Pancreas (tissue), 10 donors: Measurements from ENCODE around the gene NEK6. TPM values are rescaled to one million over a fixed set of nuclear protein-coding genes. Genes with fewer than 3 reads are reported as not detected.
A peak's percentile ranks its signal among the peaks of the same experiment; 100 is the strongest.

ENCODE experiments used
- ATAC-seq, 4 donors: fragments of 200-7000 bp; cut with Tn5 transposase; one replicate each; pipeline versions ENCODE4 v1.8.0 to v1.9.1; 2020; ENCODE audit warnings: mild to moderate bottlenecking in 4 of 4, moderate library complexity in 4 of 4
- DNase-seq, 6 donors: peaks; one replicate each; pipeline ENCODE4 v3.0.0-alpha.2; 2020
- FAIRE-seq: peaks from 2 replicates; lab custom pipeline; 2012; peaks lifted over from hg19 to GRCh38; lab: Jason Lieb, UNC
- H3K27ac ChIP-seq, 4 donors: fragments of 200-600 bp; sonication (generic); 1 replicate in 3 of 4; 2 replicates in 1 of 4; pipeline versions ENCODE4 v1.5.0 to v1.8.0; 2020
- H3K27me3 ChIP-seq, 4 donors: fragments of 200-600 bp; one replicate each; pipeline ENCODE4 v1.8.0; 2021
- H3K36me3 ChIP-seq, 3 donors: fragments of 200-600 bp; sonication (generic) in 1 of 3; one replicate each; pipeline versions ENCODE4 v1.5.0 to v1.8.0; 2020 to 2021
- H3K4me1 ChIP-seq, 3 donors: fragments of 200-600 bp; one replicate each; pipeline ENCODE4 v1.8.0; 2021
- H3K4me3 ChIP-seq, 4 donors: fragments of 200-600 bp; sonication (generic) in 2 of 4; one replicate each; pipeline versions ENCODE4 v1.5.0 to v1.8.0; 2020 to 2021
- H3K9me3 ChIP-seq, 4 donors: fragments of 200-600 bp; one replicate each; pipeline ENCODE4 v1.8.0; 2021
- WGBS, 2 donors: extraction: QIAGEN DNeasy Blood & Tissue Kit; methylation state at CpG; one replicate each; pipeline ENCODE4 v1.1.7; 2013; 5-methylcytosine and 5-hydroxymethylcytosine counted together
- intact Hi-C, 3 donors: fragments of 100-400 bp; cut with DNase I; formaldehyde crosslinking; loops; one replicate each; pipeline versions ENCODE4 v1.11.1 to v1.14.2; 2022
- polyA plus RNA-seq, 2 donors: library from polyadenylated mRNA; stranded (reverse); fragments of 200-250 nt; gene quantifications; one replicate each; pipeline ENCODE4 v1.2.3, GENCODE V29; 2013
- total RNA-seq, 6 donors: library from RNA; stranded (reverse); fragmentation: NEBNext Ultra II Directional in 4 of 6; extraction: Animal tissue kit (Norgen Biotek cat#: 25700) in 4 of 6; gene quantifications; one replicate each; pipeline versions ENCODE4 v1.2.1 to v1.2.4, GENCODE V29; 2021 to 2023
- TF ChIP-seq, protein P1 (sequence below), 4 donors: fragments of 200-600 bp; sonication (generic) in 3 of 4; IDR thresholded peaks; one replicate each; pipeline versions ENCODE4 v1.5.0 to v1.8.0; 2021; ENCODE audit warnings: antibody characterized with exemption in 4 of 4
- donor health status: healthy with polysubstance abuse.
- donor health status: DM: no; HTN: no; CAD: no; lungs with moderate emphysema.
- donor health status: DM: no; HTN: no; CAD: no.
- donor health status: control.
- donor health status: control.
- donor health status: Bipolar disorder and iron deficiency.
- donor health status: DM: yes; HTN: yes; CAD: no.
- donor health status: DM: no; HTN: no; CAD: no.
- donor health status: DM: no; HTN: no; CAD: no.
- donor health status: DM: yes; HTN: yes; CAD: no.

Gene NEK6
- total and polyA plus RNA-seq, 8 donors: 7.8 to 67.0 (median 29.7) TPM

DNA sequence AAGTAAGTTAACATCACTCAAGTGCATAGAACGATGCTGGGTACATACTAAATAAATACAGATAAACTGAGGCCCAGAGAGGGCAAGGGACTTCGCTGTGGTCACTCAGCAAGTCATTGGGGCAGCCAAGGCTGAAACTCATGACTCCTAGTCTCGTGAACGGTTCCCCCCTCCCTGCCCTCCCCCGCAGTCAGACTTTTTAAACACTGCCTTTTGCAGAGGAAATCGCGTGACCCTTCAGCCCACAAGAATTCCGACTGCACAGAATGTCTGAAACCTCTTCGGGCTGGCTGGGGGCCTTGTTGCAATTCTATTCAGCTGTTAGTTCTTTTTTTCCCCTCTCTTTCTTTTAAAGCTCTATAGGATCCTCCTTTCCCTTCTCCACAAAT lies 28.1 kb downstream of the NEK6 start:
- intact Hi-C loops: no loop called here
- Histone ChIP-seq H3K4me3 (no peak overlapping the region), H3K36me3 (no peaks in the 10 kb centered on the region), H3K27me3 (no peaks in the 10 kb centered on the region), H3K4me1 (peaks cover 3 to 49% (median 10%) of the 10 kb centered on the region in 3 donors), H3K27ac (peak overlapping the region in 3 of 4 donors; percentile 22 to 86 (median 70)), H3K9me3 (no peaks in the 10 kb centered on the region)
- ATAC-seq (peak in 3 of 4 donors; percentile 14 to 33 (median 31)), DNase-seq (peak in 1 of 6 donors; percentile 74), FAIRE-seq (no peak)
- 74 to 77% methylated on average over 9 of the region's 9 CpGs for WGBS, 2 donors
- TF ChIP-seq, protein P1, sequence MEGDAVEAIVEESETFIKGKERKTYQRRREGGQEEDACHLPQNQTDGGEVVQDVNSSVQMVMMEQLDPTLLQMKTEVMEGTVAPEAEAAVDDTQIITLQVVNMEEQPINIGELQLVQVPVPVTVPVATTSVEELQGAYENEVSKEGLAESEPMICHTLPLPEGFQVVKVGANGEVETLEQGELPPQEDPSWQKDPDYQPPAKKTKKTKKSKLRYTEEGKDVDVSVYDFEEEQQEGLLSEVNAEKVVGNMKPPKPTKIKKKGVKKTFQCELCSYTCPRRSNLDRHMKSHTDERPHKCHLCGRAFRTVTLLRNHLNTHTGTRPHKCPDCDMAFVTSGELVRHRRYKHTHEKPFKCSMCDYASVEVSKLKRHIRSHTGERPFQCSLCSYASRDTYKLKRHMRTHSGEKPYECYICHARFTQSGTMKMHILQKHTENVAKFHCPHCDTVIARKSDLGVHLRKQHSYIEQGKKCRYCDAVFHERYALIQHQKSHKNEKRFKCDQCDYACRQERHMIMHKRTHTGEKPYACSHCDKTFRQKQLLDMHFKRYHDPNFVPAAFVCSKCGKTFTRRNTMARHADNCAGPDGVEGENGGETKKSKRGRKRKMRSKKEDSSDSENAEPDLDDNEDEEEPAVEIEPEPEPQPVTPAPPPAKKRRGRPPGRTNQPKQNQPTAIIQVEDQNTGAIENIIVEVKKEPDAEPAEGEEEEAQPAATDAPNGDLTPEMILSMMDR (IDR thresholded peaks at IDR 0.05): no peak

DNA sequence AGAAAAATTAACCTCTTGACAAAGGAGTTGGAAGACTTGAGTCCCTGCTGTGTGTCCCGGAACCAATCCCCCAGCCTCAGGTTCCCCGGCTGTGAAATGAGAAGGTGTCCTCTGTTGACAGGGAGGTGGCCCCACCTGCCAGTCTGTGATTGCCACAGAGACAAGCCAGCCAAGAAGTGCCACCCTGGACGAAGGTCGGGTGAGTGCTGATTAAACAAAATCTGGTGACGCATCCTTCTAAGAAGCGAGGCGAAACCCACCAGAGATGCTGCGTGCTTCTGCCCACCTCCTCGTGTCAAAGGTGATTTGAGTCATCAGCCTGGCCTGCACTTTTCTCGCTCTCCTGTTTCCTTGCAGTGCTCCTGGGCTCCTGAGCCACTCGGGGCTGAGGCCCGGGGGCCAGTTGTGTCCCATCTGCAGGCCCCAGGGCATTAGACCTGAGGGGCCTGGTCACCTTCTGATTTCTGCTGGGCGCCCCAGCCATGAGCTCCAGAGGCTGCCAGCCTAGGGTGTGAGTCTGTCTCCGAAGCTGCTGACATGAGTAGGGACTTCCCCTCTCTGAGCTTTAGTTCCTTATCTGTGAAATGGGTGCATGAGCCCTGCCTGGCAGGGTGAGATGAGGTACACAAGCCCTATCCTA lies 28.7 kb downstream of the NEK6 start:
- Histone ChIP-seq H3K9me3 (no peaks in the 10 kb centered on the region), H3K4me1 (peaks cover 3 to 48% (median 10%) of the 10 kb centered on the region in 3 donors), H3K27me3 (no peaks in the 10 kb centered on the region), H3K27ac (peak overlapping the region in 2 of 4 donors; percentile 70 to 86), H3K36me3 (no peaks in the 10 kb centered on the region), H3K4me3 (no peak overlapping the region)
- 74 to 78% methylated on average over 14 of the region's 14 CpGs for WGBS, 2 donors
- FAIRE-seq (no peak), DNase-seq (no peak), ATAC-seq (peak in 2 of 4 donors; percentile 2 to 3)
- intact Hi-C loops: no loop called here
- TF ChIP-seq, protein P1 (IDR thresholded peaks at IDR 0.05): no peak

DNA sequence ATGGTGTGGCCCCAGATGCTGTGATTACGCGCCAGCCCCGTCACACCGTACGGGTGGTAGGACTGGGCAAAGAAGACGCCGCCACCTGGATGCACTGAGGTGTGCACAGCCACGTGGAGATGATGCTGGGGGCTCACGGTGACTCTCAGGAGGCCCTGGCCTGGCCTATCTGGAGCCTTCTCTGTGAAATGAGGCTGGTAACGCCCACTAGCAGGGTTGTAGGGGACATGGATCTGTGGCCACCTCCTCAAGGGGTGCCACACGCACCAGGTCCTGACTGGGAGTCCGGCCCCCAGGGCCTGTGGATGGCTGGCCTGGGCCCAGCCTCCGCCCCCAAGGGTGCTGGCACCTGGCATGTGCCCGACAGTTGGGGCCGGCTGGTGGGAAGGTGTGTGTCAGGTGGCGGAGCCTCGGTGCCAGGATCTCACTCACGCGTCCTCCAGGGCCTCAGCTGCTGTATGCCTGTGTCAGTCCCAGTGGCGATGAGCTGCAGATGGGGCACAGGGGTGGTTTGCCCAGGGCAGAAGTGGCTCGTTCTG lies 32.4 kb downstream of the NEK6 start:
- intact Hi-C loops: no loop called here
- H3K4me3 ChIP-seq: no peak overlapping the region
- FAIRE-seq (no peak), DNase-seq (peak in 3 of 6 donors; percentile 44 to 71 (median 60)), ATAC-seq (peak; percentile 33 to 54 (median 45))
- H3K9me3 ChIP-seq: no peaks in the 10 kb centered on the region
- TF ChIP-seq, protein P1 (IDR thresholded peaks at IDR 0.05): no peak
- H3K27me3 ChIP-seq: no peaks in the 10 kb centered on the region
- WGBS, 2 donors: 62 to 63% methylated on average over 21 of the region's 21 CpGs
- H3K27ac ChIP-seq: no peak overlapping the region
- no peaks in the 10 kb centered on the region for H3K36me3 ChIP-seq
- H3K4me1 ChIP-seq: peaks cover 0 to 25% (median 0%) of the 10 kb centered on the region in 3 donors

DNA sequence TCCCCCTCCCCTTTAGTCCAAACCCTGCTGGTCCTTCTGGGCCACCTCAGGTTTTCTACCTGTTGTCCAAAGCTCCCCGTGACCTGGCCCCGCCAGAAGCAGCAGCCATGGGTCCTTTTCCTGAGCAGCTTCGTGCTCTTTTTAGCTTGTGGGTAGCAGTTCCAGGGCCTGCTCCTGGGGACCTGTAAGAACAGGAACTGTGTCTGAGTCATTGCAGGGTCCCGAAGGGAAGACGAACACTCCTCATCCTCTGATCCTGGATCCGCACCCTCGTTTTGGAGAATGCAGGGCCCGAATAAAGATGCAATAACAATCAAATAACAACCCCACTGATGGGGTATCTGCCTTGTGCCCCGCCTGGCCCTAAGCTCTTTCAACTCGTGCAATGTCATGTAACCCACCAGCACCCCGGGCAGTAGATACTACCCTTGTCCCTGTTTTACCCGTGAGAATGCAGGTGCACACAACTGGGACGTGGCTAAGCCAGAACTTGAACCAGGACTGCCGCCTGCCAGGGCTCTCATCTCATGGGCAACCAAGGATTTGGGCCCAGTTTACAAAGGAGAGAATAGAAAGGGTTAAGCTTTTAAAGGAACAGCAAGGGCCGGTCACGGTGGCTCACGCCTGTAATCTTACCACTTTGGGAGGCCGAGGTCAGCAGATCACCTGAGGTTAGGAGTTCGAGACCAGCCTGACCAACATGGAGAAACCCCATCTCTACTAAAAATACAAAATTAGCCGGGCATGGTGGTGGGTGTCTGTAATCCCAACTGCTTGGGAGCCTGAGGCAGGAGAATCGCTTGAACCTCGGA lies 33.2 kb downstream of the NEK6 start:
- no peak for FAIRE-seq

More for the DNA sequence above, 33.2 kb downstream of the NEK6 start:
- H3K9me3 ChIP-seq: no peaks in the 10 kb centered on the region
- H3K4me1 ChIP-seq: peaks cover 0 to 24% (median 0%) of the 10 kb centered on the region in 3 donors
- intact Hi-C loops: no loop called here
- no peaks in the 10 kb centered on the region for H3K36me3 ChIP-seq
- no peak overlapping the region for H3K27ac ChIP-seq
- WGBS, 2 donors: 86 to 89% methylated on average over 22 of the region's 22 CpGs
- ATAC-seq (no peak), DNase-seq (no peak)
- H3K4me3 ChIP-seq: no peak overlapping the region
- TF ChIP-seq, protein P1 (IDR thresholded peaks at IDR 0.05): no peak
- H3K27me3 ChIP-seq: no peaks in the 10 kb centered on the region
